ENCODE results near the gene CELF2.
A peak's percentile ranks its signal among the peaks of the same experiment; 100 is the strongest.
"Not testable (repeated sequence)": the region's sequence is repeated elsewhere in the genome, so short reads cannot be mapped to it uniquely, and the experiment has no call there.

CELF2 gene

DNA sequence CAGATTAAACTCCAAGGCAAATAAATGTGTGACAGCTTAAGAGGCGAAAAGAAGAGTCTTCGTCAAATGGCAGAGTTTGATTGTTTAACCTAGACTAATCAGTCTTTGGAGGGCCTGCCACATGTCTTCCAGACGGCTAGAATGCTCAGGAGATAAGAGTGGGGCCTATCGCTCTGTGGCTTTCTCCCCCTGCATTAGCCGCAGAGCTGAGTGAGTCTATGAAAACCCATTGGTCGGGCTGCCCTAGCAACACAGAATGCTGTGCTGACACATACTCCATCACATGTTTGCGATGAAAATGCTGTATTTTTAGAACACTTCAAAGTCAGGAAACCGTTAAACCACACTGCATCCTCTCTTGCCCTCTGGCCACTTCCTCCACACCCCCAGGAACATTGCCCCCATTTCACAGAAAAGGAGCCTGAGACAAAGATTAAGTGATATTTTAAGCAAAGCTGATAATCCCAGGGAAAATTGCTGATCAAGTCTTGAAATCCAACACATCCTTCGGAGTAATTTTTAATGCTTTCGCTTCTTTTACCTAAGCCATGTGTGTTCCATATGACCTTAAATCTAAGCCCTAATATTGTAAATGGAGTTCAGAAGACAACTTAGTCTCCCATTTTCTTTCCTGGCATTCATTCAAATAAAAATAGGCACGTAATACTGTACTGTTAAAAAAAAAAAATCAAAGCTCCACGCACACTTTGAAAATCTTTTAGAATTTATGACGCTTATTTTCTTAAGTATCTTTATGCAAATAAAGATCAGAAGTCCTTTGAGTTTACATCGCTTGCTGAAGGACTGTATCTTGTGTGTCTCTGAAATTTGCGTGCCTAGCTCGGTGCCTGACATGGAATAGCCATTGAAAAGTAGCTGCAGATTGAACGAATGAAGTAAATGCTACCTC lies 161.2 kb downstream of the CELF2 start:
- no peak for DNase-seq

DNA sequence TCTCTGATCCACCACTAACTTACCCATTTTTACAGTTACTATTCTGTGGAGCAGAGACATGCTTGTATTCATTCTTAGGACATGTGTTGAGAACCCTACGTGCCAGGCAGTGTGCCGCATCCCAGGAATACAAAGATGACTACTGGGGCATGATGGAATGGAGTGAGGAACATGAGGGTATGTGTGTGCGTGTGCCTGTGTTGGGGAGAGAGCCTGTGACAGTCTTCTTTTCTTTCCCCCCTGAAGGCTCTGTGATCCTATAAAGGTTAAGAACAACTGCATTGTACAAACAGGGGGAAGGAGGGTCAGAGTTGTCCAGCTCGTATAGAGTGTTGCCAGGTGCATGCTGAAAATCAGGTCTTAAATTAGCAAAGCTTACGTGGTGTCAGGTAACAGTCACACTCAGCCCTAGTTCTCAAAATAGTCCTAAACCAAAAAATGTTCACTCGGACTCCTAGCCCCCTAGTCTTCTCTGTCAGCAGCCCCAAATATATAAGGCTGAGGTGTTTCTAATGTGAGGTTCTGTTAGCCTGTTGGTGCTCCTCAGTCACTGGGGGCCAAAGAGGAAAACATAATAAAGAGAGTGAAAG lies 161.9 kb downstream of the CELF2 start:
- DNase-seq: no peak

DNA sequence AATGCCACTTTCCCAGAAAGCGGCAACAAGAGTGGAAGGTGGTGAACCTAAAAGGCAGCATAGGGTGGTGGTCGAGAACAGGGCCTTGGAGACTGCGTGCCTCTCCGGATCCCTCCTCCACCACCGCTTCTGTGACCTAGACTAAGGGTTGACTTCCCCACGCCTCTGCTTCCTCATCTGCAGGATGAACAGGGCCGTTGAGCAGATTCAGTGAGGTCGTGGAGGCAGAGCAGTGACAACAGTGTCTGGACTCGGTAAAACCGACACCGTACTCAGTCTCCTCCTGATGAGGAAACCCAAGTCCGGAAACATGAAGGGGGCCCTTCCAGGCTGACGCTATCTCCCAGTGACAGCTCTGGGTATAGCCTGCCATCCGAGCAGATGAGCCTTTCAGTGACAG lies 162.6 kb downstream of the CELF2 start:
- no peak for DNase-seq

DNA sequence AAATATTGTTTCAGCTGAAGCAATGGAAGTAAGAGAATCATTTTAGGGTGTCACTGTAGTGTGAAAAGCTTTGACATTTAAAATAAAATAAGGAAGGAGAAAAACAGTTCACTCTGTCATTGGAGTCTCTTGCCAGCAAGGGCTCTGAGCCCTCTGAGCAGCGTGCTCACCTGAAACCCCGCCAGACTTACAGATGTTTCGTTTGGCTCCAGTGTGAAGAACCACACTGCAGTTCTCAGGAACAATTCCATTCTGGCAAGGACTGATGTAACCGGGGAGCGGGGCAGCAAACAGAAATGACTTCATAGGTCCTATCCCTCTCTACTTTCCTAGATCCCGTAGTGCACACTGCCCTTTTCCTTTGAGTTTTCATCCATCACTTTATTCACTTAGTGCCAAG lies 164.3 kb downstream of the CELF2 start:
- DNase-seq: peak; percentile 66

DNA sequence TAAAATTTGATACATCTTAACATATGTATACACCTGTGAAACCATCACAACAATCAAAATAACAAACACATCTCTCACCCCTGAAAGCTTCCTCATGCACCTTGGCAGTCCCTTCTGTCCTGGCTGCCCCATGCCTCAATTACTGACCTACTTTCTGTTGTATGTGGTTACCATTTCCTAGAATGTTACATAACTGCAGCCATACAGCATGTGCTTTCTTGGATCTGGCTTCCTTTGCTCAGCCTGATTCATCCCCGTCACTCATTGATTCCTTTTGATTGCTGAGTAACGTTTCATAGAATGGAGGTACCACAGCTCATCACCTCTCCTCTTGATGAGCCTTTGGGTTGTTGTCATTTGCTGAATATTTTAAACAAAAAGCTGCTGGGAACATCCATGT lies 165.3 kb downstream of the CELF2 start:
- no peak for DNase-seq

DNA sequence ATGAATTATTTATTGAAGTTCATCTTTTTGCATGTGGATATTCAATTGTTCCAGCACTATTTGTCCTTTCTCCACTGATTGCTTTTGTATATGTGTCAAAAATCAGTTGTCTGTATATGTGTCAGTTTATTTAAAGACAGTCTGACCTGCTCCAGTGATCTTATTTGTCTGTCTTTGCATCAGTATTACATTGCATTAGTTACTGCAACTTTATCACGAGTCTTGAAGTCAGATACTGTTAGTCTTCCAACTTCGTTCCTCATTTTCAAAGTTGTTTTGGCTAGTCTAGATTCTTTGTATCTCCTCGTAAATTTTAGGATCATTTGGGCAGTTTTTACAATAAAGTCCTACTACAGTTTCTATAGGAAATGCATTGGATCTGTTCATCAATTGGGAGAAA lies 166.4 kb downstream of the CELF2 start:
- DNase-seq: no peak

DNA sequence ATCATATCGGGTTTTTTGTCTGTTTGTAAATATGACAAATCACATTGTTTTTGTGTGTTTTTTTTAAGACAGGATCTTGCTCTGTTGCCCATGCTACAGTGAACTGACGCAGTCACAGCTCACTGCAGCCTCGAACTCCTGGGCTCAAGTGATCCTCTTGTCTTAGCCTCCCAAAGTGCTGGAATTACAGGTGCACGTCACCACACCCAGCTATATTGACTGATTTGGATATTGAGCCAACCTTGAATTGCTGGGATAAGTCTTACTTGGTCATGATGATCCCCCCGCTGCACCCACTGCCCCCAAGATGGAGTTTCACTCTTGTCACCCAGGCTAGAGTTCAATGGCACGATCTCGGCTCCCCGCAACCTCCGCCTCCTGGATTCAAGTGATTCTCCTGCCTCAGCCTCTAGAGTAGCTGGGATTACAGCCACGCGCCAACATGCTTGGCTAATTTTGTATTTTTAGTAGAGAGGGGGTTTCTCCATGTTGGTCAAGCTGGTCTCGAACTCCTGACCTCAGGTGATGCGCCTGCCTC lies 167.5 kb downstream of the CELF2 start:
- not testable (repeated sequence) for DNase-seq

DNA sequence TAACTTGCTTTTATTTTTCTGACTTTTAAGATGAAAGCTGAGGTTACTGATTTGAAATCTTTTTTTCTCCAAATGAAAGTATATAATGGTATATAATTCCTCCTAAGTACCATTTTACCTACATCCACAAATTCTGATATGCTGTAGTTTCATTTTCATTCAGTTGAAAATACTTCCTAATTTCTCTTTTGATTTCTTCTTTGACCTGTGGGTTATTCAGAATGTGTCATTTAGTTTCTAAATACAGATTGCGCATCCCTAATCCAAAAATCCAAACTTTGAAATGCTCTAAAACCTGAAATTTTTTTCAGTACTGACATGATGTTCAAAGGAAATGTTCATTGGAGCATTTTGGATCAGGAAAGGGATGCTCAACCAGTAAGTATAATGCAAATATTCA lies 168.7 kb downstream of the CELF2 start:
- no peak for DNase-seq

DNA sequence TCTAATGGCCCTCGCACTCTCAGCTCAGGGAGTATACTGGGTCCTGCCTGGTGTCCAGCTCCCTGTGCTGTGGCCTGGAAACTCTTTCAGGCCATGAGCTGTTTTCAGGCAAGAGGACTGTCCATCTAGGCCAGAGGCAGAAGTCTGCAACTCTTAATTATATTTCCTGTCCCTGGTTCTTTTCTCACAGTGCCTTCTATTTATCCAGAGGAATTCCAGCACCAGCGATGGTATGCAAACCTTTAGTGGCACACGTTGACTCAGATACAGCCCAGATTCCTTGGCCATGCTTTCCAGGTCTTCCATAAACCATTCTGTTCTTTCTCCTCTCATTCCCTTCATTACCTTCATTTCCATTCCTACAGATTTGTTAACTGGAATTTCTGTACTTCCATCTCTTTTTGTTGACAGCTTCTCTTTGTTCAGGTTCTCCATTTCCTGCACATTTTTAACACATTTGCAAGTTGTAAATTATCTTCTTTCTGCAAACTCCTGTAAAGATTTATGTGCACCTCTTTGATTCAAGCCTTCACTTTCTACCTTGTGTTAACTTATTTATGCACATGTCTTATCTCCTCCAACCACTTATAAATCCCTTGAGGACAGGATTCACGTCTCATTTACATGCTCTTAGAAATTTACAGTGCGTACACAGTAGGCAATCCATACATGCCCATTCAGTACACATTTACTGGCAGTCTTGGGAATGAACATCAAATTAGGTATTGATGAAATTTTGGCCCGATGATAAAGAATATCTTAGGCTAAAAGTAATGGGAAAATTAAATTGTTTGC lies 172.1 kb downstream of the CELF2 start:
- no peak for DNase-seq

DNA sequence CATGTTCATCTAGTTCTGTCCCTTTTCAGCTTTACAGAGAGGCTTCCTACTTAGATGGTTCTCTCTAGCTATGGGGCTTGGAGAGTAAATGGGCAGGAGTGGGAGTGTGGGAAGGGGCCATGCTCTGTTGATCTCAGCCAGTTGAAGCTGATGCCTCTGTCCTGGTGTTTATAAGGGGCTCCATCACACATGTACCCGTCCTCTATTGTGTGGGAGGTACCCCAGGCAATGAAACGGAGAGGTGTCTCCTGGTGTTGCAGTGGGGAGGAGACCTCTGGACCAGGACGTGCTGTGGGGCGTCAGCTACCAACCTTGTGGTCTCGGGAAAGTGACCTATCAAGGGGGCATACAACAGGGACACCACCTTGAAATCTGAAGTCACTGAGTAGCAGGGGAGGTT lies 173.5 kb downstream of the CELF2 start:
- DNase-seq: no peak

DNA sequence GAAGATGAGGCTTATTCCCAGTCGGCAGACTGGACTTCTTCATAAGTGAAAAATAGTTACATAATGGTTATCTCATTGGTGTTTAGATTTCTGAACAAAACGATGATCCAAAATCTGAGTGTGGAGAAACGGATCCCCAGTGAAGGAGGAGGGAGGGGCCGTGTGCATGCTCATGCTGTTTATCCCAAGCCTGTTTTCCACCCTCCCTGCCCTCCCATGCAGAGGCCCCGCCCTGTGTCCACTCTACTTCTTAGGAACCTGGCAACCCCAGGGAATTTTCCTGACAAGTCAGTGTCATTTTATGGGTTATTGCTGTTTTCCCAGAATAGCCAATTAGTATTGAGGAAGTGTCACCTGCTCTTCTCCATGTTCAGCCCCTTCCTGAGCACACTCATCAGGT lies 174.0 kb downstream of the CELF2 start:
- DNase-seq: no peak

DNA sequence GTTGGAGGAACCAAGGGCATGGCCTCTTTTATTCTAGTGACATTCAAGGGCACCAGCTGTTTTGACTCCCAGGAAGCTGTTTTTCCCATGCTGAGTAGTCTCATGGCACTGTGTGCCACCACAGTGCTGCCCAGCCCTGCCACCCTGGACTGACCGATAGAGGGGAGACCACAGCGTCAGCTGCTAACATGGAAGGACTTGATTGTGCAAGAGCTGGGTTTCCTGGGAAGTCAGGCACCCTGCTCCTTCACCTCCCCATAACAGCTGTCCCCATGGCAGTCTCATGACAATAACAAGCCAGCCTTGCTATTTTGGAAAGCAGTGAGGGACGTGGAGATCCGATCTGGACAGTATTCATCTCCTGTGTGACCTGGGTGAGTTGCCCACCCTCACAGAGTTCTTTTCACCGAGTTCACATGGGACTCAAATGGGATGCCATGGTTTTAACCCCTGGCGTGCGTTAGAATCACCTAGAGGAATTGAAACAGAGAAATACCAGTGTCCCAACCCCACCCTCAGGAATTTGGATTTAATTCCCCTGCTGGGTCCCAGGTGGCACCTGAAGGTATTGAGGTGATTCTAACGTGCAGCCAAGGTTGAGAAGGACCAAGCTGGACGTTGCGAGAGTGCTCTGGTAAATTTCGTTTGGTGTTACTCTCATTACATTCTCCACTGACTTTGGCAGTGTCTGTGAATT lies 174.8 kb downstream of the CELF2 start:
- DNase-seq: no peak

DNA sequence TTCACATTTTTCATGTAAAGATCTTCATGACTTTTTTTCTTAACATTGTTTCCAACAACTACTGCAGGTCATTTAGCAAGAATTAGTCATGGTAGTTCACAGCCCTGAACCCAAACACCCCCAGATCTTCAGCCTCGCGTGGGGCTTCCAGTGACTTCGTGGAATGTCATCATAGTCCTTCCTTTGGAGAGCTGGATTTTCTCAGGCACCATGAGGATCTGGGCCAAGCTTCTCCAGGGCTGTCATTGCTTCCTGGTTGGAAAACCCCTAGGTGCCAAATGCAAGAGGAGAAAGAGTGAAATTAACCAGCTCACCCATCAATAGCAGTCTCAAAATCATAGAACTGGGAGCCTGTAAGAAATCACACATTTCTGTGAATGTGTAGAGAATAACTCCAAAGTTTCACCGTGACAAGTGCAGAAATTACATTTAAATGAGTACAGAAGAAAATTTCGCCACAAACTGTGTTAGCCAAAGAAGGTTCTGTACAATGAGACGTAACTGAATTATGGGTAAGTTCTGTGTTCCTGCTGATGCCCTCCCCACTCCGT lies 175.4 kb downstream of the CELF2 start:
- DNase-seq: no peak

DNA sequence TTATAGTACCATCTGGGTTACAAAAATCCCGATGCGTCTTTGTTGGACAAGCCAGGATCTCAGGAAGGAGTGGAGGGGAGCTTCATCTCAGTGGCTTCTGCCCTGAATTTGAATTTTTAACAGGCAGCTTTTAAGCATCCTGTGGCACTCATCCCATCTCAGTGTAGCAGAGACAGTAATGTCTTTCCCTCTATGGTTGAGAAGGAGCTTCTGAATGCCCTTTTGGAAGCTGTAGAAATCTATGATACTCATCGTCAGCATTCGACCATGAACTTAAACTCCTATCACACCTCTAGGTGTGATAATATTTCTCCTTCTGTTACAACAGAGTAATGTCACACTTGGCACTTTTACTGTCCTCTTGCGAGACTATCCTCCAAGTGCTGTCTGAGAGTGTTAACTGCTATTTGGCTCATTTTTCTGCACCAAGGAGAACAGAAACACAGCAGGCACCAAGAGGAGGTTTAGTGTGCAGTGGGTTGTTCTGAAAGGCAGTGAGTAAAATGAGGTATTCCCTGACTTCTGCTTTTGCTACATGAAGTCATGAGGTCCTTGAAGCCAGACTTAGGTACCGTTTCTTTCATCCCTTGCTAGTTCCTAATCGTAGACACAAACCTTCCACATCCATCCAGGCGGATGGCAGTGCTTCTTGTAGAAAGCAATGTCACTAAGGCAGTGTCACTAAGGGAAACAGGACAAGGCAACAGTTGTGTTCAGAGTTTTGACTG lies 177.4 kb downstream of the CELF2 start:
- DNase-seq: no peak

DNA sequence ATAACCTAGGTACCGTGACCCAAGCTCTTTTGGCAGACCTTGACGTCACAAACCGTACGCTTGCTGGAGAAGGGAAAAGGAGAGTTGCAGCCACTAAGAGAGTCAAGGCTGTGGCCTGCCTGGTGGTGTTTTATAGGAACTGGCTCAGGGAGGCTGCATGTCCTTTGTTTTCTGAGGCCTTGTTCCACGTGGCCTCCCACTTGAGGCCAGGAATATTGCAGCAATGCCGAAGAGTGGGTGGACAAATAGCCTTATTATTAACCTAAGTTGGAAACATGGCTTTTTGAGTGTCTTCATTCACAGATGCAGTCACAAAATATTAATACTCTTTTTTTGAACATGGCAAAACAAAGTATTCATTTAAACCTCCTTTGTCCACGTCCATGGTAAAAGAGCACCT lies 178.0 kb downstream of the CELF2 start:
- no peak for DNase-seq

DNA sequence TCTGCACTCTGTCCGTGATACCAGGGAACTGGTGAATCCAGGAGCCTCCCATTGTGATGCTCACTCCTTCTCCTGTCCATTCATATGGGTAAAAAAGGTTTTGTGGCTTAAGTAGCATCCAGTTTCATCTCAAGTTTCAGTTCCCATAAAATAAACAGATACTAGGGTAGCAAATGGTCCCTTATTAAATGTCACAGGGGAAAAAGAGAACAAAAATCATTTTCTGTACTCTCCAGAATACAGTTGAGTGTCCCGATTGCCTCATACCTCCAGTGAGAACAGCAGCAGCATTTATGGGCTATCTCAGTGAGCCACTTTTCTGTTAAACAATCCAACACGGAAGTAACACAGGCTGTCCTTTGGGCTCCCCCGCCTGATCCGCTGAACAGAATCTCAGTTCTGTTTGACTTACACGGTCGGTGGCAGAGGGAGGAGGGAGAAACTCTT lies 179.6 kb downstream of the CELF2 start:
- no peak for DNase-seq

DNA sequence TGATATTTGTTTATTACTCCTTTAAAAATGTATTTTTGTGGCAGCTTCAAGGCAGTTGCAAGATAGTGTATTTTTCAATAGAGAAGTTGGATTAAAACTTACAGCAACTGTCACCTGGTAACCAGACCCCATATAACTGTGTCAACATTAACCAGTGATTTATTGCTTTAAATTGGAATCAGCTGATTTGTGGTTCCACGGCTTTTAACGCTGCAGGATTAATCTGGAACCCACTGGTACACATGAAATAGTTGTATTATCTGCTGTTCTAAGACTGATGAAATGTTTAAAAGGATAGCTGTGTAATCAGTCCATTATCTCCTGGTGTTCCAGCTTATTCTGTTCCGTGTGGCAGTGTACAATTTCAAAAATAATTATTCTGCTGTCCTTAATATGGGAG lies 180.2 kb downstream of the CELF2 start:
- DNase-seq: no peak

DNA sequence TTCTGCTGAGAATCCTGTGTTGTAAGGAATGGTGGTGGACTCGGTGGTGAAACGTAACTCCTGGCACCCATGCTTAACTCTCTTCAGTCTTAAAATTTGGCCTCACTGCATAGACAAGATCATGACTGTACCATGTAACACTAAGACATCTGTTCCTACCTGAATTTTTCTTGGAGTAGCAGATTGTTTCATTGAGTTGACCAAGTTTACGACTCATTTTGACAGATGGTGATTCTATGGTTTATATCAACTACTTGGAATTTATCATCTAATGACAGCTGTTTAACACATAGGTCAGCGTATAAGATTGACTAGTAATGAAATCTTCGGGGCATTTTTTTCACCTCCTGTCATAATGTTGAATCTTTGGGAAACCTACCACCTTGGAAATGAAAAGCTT lies 184.2 kb downstream of the CELF2 start:
- DNase-seq: no peak

DNA sequence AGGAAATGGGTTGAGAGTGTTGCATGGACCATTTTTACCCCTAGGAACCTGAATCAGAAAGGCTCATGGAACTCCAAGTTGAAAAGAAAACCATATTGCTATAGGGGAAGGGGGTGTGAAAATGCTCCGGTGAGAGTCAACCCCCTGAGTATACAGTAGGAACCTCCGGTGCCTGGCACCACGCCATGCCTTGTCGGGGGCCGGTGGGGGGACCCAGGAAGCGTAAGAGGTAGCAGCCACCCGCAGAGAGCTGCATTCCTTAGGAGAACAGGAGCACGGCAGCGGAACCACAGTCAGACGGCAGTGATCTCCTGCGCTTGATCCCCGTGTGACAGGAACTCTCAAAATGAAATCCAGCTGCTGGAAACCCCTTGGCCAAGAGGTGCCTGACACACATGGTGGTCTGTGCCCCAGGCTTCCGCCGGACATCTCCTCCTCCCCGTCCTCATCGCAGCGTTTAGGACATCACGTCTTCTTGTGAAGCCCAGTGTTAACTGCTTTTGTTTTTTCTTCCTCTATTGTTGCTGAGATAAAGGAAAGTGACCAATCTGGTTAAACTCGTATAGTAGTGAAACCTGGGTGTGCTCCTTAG lies 186.8 kb downstream of the CELF2 start:
- DNase-seq: no peak

DNA sequence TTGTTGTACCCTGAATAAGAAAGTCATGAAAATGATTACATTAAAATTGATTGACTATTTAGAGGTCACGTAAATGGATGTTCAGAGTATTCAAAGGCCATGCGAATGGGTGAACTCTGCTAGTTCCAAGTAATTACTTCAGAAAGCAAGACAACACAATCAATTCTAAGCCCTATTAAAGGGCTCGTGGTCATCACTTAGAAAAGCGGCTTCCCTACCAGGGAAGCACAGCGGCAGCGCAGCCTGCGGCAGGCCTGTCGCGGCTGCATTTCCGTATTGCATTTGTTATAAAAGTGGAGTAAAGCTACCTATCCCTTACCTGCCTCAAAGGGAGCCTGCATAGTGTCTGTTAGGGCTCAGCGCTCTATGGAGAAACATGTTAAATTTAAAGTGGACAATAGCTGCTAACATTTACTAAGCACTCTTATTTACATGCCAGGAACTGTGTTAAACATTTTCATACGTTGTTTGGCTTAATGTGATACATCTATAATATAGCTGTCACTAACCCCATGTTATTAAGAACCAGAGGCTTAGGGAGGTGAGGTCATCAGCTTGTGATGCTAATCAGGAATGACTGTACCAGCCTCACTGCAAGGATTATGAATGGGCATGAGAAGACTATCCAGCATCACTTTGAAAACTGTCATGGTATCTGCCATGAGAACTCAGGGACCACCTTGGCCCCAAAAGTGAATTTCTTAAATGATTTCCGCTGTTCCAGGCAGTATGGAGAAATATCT lies 187.5 kb downstream of the CELF2 start:
- DNase-seq: no peak

All from right hindlimb (tissue), 1 donor.